GM19239 (cell line): Measurements from ENCODE around the gene CR1L.
"Not testable (repeated sequence)": the region's sequence is repeated elsewhere in the genome, so short reads cannot be mapped to it uniquely, and the experiment has no call there.

Experiments used
- DNase-seq: peaks from one replicate; pipeline ENCODE4 v3.0.0; 2011; ENCODE audit warnings: low spot score; ENCODE audit not compliant: insufficient read length
- FAIRE-seq: peaks from 2 replicates; lab custom pipeline; 2011; peaks lifted over from hg19 to GRCh38; lab: Jason Lieb, UNC

Gene CR1L

GRCh38 chr1:207644166-207644851 is 624 bp upstream of the CR1L start:
- no peak for DNase-seq
- FAIRE-seq = peak; percentile 56

- DNase-seq (no peak), FAIRE-seq (no peak)
Observed at GRCh38 chr1:207645635-207646081, 725 bp downstream of the CR1L start.

- FAIRE-seq = no peak
- no peak for DNase-seq
Observed at GRCh38 chr1:207646171-207646570, 1.2 kb downstream of the CR1L start.

GRCh38 chr1:207646944-207647579 is 2.1 kb downstream of the CR1L start:
- no peak for DNase-seq
- no peak for FAIRE-seq

GRCh38 chr1:207647671-207648333 is 2.9 kb downstream of the CR1L start:
- FAIRE-seq = peak; percentile 26
- no peak for DNase-seq

- FAIRE-seq (no peak), DNase-seq (no peak)
Observed at GRCh38 chr1:207648334-207649209, 3.6 kb downstream of the CR1L start.

- DNase-seq (no peak), FAIRE-seq (no peak)
Observed at GRCh38 chr1:207649210-207649753, 4.3 kb downstream of the CR1L start.

- DNase-seq (no peak), FAIRE-seq (no peak)
Observed at GRCh38 chr1:207649865-207650580, 5.1 kb downstream of the CR1L start.

GRCh38 chr1:207651583-207651982 is 6.7 kb downstream of the CR1L start:
- DNase-seq = no peak

GRCh38 chr1:207654320-207654719 is 9.4 kb downstream of the CR1L start:
- DNase-seq = no peak

More at GRCh38 chr1:207651583-207651982, 6.7 kb downstream of the CR1L start:
- no peak for FAIRE-seq

GRCh38 chr1:207658408-207658807 is 13.5 kb downstream of the CR1L start:
- DNase-seq (no peak), FAIRE-seq (no peak)

More at GRCh38 chr1:207654320-207654719, 9.4 kb downstream of the CR1L start:
- FAIRE-seq = no peak

GRCh38 chr1:207658904-207659485 is 14.1 kb downstream of the CR1L start:
- DNase-seq (no peak), FAIRE-seq (no peak)

- no peak for DNase-seq
- no peak for FAIRE-seq
Observed at GRCh38 chr1:207659545-207660153, 14.7 kb downstream of the CR1L start.

GRCh38 chr1:207661420-207661819 is 16.5 kb downstream of the CR1L start:
- not testable (repeated sequence) for FAIRE-seq, DNase-seq

GRCh38 chr1:207666342-207666741 is 21.4 kb downstream of the CR1L start:
- DNase-seq (no peak), FAIRE-seq (no peak)

- no peak for DNase-seq
- FAIRE-seq = no peak
Observed at GRCh38 chr1:207669528-207670009, 24.6 kb downstream of the CR1L start.

- DNase-seq = no peak
- FAIRE-seq = no peak
Observed at GRCh38 chr1:207670192-207670591, 25.3 kb downstream of the CR1L start.

GRCh38 chr1:207670997-207671396 is 26.1 kb downstream of the CR1L start:
- DNase-seq = no peak
- no peak for FAIRE-seq
